HTERT RPE-1 (cell line): ENCODE data around the gene SNRPA.
"Not testable (repeated sequence)": the region's sequence is repeated elsewhere in the genome, so short reads cannot be mapped to it uniquely, and the experiment has no call there.

Source experiments
- in situ Hi-C: fragments of 300-500 bp; cut with MboI; formaldehyde crosslinking; loops from 4 replicates; pipeline ENCODE4 v1.14.3; 2020; ENCODE audit warnings: low sequenced_read_pairs

SNRPA gene

DNA sequence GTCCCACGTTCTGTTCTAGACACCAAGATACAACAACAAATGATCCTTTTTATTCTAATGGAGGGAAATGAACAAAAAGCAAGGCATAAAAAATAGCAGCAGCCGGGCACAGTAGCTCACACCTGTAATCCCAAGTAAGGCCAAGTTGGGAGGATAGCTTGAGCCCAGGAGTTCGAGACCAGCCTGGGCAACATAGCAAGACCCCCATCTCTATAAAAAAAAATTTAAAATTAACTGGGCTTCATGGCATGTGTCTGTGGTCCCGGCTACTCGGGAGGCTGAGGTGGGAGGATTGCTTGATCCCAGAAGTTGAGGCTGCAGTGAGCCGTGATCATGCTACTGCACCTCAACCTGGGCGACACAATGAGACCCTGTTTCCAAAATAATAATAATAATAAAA lies 25.4 kb downstream of the SNRPA start:
- in situ Hi-C loops: no loop called here

DNA sequence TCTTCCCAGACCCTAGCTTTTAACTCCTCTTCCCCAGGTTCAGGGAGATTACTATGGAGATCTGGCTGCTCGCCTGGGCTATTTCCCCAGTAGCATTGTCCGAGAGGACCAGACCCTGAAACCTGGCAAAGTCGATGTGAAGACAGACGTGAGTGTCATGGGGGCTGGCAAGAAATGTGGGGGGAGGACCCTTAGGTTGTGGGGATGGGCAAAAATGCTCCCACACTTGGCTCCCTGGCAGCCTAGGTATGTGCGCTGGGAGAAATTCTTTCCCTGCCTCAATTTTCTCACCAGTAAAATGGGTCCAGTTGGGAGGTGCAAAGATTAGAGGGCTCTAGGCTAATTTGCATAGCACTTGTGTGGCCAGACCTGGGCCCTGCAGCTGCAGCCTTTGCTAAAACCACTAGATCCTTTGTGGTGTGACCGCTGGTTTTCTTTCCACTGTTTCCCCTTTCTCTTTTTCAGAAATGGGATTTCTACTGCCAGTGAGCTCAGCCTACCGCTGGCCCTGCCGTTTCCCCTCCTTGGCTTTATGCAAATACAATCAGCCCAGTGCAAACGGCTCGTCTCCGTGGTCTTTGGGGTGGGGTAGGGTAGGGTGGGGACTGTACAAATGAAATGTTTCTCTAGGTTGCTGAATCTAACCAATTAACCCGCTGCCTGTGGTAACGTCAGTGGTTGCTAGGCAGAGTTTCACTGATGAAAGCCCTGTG lies 26.1 kb downstream of the SNRPA start:
- in situ Hi-C loops: no loop called here

DNA sequence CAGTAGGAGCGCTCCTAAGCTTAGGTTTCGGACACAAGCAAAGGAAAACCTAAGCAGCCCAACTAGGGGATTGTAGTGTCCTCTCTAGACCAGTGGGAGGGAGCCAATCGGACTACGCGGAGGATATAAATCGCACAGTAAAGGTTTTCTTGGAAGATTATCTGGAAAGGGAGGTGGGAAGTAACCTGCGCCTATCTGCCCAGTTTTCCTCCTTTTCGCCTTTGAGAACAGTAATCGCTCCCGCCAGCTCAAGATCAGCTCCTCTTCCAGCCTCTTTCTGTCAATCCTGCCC lies 26.6 kb downstream of the SNRPA start:
- in situ Hi-C loops: no loop called here

DNA sequence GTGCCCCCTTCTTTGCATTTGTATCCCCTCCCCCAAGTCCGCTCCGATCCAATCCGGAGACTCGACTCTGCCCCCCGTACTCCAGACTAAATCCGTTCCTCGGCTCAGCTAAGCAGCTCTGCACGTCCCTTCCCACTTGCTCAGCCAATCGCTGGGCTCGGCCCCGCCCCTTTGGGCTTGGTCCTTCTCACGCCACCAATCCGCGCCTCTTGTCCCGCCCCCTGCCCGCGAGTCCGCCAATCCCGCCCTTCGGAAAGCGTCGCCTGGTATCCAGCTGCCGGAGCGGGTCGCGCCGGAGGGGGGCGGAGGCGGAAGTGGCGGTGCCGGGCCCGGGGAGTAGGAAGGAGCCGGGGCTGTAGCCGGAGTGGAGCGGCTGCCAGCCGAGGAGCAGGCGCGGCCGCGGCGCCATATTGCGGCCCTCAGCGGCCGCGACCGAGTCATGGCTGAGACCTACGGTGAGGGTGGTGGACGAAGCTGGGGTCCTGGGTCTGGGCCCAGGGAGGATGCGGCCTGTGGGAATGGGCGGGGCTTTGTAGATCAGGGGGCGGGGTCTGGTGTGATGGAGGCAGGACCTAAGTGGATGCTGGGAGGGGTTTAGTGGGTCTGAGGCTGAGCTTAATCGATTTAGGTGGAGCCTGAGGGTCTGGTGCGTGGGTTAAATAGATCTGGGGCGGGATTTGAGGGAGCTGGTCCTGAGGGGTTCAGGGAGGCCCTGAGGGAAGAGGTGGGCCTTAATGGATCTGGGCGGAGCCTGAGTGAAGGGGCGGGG lies 27.1 kb downstream of the SNRPA start, which contains the start of gene RAB4B:
Gene RAB4B (plus strand): TSS at position 311 of the 769 bp plus-strand sequence. CDS start 129 bp downstream, at position 440.
- in situ Hi-C loops: no loop called here

DNA sequence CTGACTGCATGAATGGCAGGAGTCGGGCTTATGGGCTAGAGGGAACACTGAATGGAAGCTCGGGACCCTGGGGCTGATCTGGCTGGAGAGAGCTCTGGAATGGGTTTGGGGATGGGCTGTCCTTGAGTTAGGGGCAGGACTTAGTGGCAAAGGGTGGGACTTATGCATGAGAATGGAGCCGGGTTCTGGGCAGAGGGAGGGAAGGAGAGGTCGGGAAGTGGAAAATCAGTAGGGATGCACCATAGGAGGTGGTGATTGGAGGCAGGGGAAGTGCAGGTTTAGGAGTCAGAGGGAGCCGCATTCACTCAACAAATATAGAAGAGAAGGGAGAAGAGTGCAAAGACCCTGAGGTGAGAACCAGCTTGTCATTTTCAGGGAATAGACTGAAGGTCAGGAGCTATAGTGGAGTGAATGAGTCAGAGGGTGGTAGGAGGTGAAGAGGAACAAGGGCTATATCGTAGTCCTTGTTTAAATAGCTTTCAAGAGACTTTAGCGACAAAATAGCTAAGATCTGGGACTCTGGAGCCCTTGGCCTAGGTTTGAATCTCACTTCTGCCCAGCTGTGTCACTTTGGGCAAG lies 27.8 kb downstream of the SNRPA start:
- in situ Hi-C loops: no loop called here

DNA sequence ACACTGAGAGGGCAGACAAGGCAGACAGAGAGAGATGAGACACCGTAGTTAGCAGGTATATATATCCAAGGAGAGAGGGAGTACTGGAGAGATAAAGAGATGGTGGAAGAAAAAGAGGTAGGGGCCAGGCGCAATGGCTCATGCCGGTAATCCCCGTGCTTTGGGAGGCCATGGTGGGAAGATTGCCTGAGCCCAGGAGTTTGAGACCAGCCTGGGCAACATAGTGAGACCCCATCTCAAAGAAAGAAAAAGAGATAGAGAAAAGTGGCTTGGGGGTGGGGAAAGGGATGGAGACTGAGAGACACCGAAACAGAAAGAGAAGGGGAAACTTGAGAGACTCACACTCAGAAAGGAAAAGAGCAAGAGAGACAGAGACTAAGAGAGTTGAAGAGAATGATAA lies 29.6 kb downstream of the SNRPA start:
- in situ Hi-C loops: no loop called here

DNA sequence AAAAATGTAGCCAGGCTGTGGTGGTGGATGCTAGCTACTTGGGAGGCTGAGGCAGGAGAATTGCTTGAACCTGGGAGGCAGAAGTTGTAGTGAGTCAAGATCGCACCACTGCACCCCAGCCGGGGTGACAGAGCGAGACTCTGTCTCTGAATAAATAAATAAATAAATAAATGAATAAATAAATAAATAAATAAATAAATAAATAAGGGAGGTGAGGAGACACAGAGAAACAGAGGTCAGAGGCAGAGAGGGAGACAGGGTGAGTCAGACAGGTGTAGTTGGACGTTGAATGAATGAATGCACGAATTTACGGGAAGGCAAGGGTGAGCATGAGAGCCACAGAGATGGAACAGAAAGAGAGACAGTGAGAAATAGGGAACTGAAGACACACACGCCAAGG lies 30.1 kb downstream of the SNRPA start:
- in situ Hi-C loops: no loop called here

DNA sequence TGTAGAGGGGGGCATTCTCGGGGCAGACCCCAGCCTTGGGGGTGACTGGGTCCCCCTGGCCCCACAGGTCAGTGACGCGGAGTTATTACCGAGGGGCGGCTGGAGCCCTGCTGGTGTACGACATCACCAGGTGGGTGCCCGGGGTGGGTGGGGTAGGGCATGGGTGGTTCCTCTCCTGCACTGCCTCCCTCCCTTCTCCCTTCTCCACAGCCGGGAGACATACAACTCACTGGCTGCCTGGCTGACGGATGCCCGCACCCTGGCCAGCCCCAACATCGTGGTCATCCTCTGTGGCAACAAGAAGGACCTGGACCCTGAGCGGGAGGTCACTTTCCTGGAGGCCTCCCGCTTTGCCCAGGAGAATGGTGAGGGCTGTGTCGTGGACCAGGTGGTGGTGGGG lies 32.7 kb downstream of the SNRPA start:
- in situ Hi-C loops: no loop called here

DNA sequence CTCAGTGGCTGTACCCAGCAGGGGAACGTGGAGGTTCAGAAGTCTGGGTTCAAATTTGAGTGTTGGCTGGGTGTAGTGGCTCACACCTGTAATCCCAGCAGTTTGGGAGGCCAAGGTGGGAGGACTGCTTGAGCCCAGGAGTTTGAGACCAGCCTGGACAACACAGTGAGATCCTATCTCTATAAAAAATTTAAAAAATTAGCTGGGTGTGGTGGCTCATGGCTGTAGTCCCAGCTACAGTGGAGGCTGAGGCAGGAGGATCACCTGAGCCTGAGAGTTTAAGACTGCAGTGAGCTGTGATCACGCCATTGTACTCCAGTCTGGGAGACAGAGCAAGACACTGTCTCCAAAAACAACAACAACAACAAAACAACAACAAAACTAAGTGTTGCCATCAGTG lies 33.1 kb downstream of the SNRPA start:
- in situ Hi-C loops: not testable (repeated sequence)

DNA sequence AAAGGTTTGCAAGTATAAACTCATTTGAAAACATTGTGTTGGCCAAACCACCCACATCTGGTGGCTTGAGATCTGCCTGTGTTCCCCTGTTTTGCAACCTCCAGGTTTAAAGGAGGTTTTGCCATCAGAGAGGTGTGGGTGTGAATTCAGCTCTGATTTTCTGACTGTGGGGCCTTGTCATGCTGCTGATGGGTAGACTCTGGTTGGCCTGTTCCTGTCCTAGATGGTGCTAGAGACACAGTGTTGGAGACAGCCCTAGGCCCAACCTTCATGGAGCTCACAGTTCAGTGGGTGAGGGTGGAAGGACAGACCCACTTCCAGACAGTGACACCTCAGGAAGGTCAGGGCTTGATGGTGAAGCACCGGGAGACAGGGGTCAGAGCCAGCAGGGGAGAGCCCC lies 34.5 kb downstream of the SNRPA start:
- in situ Hi-C loops: no loop called here

DNA sequence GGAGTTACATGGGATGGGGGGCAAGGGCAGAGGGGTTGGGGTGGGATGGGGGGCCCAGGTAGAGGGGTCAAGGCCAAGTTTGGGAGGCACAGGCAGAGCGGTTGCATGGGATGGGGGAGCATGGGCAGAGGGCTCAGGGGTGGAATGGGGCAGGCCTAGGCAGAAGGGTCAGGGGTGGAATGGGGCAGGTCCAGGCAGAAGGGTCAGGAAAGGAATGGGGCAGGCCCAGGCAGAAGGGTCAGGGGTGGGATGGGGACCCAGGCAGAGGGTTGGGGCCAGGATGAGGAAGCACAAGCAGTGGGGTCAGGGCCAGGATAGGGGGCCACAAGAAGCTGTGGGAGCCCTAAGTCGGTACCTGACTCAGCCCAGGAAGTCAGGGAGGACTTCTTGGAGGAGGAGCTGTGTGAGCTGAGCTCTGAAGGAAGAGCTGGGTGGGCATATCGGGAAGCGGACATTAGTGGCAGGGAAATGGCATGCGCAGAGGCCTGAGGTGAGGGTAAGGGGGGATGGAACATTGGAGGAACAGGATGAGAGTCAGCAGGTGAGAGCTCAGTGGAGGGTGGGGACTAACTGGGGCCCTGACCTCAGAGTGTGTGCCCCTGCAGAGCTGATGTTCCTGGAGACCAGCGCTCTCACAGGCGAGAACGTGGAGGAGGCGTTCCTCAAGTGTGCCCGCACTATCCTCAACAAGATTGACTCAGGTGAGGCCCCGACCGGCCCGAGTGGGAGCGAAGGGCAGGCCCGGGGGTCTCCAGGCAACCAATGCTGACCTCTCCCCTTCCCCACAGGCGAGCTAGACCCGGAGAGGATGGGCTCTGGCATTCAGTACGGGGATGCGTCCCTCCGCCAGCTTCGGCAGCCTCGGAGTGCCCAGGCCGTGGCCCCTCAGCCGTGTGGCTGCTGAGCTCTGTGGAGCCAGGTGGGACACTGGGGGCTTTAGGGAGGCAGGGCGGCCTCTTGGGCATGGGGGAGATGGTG lies 35.3 kb downstream of the SNRPA start:
- in situ Hi-C loops: no loop called here

DNA sequence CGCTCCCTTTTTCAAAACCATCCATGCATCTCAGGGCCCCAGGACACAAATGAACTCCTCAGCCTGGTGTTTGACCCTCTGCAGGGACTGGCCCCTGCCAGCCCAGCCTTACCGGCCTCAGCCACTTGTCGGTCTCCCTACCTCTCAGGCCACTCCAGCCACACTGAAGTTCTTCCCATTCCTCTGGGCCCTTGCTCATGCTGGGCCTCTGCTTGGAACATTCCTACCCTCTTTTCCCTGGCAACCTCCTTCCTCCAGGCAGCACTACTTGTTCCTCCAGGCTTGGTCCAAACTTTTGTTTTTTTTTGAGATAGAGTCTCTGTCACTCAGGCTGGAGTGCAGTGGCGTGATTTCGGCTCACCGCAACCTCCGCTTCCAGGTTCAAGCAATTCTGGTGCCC lies 40.3 kb downstream of the SNRPA start:
- in situ Hi-C loops: no loop called here

DNA sequence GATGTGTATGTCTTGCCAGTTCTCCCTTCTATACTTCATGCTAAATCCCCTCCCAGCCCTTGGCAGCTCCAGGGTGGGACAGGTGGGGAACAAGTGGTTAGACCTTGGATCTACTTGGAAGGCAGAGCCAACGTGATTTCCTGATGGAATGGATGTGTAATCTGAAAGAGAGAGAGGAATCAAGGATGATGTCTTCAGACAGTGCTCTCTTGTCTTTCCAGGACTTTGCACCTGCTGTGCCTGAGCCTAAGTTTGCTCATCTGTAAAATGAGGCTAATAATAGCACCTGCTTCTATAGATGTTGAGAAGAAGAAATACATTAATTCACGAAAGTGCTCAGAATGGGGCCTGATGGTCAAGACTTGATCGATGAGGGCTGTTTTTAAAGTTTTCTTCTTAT lies 41.0 kb downstream of the SNRPA start:
- in situ Hi-C loops: no loop called here

DNA sequence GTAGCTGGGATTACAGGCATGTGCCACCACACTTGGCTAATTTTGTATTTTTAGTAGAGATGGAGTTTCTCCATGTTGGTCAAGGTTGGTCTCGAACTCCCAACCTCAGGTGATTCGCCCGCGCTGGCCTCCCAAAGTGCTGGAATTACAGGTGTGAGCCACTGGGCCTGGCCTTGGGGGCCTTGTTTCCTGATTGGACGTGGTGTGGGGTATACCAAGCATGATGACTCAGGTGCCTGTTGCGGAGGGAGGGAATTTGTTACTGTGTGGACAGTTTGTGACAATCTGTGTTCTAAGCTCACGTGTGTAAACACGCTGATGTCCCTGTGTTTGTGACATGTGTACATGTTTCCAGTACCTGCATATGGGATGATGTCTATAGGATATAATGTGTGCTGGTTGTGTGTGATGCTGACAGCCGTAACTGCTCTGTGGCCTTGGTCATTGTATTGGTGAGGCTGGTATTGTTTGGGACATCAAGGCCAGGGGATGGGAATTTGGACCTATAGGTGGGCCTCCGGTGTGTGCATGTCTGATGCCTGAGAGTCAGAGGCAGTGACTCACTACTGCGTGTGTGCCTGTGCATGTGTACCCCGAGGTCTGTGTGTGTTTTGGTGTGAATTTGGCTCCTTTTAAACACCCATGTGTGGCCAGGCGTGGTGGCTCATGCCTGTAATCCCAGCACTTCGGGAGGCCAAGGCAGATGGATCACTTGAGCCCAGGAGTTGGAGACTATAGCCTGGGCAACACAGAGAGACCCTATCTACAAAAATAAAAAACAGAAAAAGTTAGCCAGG lies 46.4 kb downstream of the SNRPA start:
- in situ Hi-C loops: no loop called here

DNA sequence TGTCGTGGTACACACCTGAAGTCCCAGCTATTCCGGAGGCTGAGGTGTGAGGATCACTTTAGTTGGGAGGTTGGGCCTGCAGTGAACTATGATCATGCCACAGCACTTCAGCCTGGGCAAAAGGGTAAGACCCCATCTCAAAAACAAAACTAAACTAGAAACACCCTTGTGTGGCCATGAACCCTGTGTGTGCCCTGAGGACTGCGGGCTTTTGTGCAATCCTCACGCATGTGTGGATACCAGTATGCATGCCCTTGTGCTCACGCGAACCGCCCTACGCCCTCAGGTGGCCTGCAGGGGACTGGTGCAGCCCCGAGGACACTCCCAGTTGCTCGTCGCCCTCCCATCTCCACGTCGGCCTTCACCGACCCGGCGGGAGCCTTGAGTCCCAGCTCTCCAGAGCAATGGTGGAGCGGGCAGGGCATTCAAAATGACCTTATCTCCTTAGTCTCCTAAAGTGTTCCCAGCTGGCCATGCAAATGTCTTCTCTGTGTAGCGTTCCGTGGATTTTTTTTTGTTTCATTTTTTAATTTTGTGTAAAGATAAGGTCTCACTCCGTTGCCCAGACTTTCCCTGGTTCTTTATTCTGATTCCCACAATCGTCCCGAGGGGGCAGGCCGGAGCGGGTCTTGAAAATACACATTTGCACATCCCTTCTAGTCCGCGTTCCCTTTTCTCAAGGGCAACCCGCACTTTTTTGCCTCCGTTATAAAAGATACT lies 47.1 kb downstream of the SNRPA start:
- in situ Hi-C loops: no loop called here

DNA sequence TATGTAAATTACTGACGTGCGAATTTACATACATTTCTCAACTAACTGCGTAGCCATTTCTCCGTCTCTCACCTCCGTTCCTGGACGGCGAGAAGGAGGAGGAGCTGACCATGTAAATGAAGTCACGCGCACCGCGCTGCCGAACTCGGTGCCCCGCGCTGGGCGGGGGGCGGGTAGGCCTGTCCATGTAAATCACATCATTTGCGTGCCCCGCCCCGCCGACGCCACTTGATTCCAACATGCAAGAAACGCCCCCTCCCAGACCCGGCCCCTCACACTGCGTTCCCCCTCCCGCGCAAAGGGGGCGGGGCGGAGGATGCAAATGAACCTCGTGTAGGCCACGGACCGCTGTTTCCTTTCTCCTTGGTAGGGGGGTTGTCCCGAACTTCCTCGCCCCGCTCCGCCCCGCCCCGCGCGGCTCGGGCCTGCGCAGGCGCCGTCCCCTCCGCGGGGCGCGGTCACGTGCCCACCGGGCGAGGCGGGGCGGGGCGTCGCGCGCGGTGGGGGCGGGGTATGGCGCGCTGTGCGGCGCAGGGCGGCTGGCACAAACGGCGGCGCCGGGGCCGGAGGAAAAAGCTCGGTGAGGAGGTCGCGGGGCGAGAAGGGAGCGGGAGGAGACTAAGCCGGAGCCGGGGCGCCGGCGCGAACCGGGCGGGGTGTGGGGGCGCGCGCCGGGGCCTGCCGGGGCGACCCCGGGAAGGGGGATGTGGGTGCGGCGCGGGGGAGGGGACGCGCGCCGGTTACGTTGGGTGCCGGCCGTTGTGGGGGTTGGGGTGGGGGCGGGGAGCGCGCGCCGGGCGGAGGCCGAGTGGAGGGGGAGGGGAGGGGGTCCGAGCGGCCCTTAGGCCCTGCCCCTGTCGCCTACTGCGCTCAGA lies 47.9 kb downstream of the SNRPA start, which contains the start of gene EGLN2:
Gene EGLN2 (plus strand): TSS at position 509 of the 875 bp plus-strand sequence. CDS start 1,382 bp downstream, outside the sequence.
- in situ Hi-C loops: no loop called here

DNA sequence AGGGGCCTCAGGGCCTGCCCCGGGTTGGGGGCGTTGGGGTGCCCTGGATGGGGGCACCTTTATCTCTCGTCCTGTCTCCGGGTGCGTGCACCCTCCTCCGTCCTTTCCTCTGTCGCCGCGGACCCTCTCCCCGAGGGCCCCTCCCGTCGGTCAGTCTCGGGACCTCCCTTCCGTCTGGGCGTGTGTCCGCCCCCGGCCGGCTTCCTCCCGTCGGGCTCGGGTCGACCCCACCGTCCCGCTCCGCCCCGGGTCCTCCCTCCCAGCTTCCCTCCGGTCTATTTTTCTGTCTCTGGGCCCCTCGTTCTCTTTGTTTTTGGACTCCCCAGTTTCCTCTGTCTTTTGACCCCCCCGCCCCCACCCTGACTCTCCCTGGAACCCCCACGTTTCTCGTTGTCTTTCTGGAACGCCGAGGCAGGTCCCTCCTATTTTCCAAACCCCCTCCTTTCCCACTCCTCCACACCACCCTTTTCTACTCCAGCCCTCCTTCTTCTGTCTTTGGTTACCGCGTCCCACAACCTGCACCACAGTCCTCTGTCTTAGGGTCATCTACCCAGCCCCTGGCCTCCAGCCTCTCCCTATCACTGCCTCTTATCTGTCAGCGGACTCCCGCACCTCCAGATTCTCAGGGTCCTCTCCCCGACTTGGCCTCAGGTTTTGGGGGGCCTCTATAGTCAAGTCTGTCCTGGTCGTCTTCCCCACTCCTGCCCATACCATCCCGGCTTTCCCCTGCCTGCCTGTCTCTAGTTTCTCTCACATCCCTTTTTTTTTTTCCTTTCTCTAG lies 48.7 kb downstream of the SNRPA start:
- in situ Hi-C loops: no loop called here
